GM18505 (cell line): ENCODE results near the gene GRAMD4.

ENCODE experiments used
- ATAC-seq: cut with Tn5 transposase; IDR thresholded peaks from one replicate; pipeline ENCODE4 v1.9.1; 2021; ENCODE audit not compliant: unreplicated experiment
- POLR2A ChIP-seq: IDR thresholded peaks from 4 replicates; pipeline ENCODE4 v1.6.1; 2011; ENCODE audit warnings: borderline replicate concordance; ENCODE audit not compliant: insufficient read depth, insufficient read length; ENCODE audit errors: extremely low read depth

Gene GRAMD4

DNA sequence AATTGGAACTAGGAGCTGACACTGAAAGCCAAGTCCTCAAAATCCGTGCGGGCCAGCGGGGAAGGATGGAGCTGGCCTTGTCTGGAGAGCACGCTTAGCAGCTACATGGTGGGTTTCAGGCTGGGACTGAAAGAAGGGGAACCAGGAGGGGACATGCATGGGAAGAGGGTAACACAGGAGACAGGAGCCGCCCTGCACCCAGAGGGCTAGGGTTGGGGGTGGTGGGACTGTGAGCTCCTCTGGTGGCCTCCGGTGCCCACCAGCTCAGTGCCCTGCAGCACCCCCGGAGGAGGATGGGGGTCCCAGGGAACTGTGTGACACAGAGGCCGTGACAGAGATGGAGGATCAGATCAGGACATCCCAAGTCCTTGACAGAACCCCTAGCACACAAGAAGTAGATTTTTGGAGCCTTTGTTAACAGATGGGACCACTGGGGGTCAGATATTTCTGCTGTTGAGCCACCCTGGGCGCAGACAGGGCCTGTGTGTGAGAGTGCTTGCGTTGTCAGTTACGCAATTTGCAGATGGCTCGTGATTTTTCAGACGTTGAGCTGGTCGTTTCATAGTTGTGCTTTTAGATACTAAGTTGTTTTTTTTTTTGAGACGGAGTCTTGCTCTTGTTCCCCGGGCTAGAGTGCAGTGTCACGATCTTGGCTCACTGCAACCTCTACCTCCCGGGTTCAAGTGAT, 21.3 kb upstream of the GRAMD4 start:
- no peak for TF ChIP-seq POLR2A
- no peak for ATAC-seq

DNA sequence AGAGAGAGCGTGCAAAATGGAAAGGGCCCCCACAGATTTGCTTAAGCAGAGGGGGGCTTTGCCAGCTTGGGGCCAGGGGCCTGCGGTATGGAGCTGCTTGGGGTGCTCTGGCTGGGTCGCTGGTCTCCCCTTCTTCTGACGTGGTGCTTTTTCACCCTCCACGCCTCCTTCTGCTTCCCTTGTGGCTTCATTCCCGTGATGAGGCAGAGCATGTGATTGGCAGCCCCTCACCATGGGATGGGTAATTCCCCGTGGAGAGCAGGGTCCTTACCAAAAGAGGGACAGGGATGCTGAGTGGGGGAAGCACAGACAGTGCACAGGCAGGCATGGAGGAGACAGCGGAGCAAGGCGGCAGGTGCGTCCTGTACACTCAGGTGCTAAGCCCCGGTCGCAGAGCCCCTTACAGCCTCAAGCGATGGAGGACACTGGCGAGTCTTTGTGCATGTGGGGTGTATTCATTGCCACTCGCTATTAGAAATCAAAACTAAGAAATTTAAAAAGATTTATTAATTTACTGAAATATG, 19.9 kb upstream of the GRAMD4 start:
- no peak for ATAC-seq
- TF ChIP-seq POLR2A, result no peak

DNA sequence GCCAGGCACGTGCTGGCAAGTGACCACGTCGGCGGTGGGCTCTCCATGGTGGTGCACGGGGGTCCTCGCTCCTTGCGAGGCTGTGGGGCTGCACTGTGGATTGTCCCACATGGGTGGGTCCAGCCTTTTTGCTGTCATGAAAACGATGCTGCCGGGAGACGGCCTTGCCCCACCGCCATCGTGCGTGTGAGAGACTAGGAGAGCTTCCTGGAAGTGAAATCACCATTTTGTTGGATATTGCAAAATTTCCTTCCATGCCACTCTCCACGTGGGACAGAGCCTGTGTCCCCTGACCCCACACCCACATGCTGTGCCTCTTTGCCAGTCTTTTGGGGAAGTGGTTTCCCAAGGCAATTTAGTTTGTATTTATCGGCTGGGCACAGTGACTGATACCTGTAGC, 18.2 kb upstream of the GRAMD4 start:
- no peak for ATAC-seq
- no peak for TF ChIP-seq POLR2A

DNA sequence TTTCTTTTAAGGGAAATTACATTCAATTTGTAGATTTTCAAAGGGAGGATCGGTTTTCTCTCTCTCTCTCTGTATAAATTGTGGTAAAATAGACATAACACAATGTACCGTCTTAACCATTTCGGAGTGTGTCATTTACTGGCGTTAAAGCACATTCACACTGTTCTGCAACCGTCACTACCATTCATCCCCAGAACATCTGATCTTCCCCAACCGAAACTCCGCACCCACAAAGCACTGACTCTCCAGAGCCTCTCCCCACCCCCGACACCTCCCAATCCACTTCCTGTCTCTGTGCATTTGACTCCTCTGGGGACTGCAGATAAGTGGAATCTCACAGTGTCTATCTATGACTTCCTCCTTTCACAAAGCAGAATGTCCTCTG, 15.9 kb upstream of the GRAMD4 start:
- ATAC-seq, result no peak
- no peak for TF ChIP-seq POLR2A

DNA sequence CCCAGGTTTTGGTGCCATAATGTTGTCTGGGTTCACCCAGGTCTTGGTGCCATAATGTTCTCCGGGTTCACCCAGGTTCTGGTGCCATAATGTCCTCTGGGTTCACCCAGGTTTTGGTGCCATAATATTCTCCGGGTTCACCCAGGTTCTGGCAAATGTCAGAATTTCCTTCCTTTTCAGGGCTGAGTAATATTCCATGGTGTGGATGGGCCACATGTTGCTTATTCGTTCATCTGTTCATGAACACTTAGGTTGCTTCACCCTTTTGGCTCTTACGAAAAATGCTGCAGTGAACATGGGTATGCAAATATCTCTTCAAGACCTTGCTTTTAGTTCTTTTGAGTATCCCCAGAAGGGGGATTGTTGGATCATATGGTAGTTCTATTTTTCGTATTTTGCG, 15.1 kb upstream of the GRAMD4 start:
- no peak for ATAC-seq
- no peak for TF ChIP-seq POLR2A

DNA sequence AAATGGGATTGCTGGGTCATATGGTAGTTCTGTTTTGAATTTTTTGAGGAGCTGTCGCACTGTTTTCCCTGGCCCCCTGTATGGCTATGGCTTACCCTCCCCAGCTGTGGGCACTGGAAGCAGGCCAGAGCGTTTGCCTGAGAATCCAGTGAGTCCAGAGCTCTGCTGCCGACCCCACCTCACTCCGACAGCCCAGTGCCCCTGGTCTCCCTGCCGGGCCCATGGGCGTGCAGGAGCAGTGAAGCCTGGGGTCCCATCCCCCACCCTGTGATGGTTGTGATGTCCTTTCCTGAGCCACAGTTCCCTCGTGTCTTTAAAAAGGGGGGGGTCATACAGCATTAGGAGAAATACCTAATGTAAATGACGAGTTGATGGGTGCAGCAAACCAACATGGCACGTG, 13.3 kb upstream of the GRAMD4 start:
- ATAC-seq, result no peak
- no peak for TF ChIP-seq POLR2A

DNA sequence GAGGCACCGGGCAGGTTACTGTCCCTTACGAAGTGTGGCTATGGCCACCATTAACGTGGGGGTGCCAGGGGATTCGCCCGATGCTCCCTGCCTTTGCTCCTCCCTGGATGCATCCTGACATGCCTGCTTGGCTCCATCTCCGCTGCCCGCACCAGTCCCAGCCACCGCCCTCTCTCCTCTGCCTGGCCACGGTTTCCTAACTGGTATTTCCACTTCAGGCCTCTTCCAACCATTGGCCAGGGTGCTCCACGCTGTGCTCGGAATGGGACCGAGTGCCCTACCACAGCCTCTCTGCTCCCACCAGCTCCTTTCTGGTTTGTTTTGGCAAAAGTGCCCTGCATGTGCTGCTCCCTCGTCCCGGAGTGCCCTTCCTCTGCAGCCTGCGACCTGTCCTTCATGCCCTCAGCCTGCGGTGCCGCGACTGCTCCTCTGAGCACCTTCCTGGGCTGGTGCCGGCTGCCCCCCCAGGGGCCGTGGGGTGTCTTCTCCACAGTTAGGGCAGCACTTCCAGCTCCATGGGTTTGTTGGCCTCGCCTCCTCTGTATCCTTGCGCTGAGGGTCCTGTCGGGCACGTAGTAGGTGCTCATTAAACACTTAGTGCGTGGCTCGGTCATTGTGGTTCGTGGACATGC, 12.6 kb upstream of the GRAMD4 start:
- no peak for ATAC-seq
- no peak for TF ChIP-seq POLR2A

DNA sequence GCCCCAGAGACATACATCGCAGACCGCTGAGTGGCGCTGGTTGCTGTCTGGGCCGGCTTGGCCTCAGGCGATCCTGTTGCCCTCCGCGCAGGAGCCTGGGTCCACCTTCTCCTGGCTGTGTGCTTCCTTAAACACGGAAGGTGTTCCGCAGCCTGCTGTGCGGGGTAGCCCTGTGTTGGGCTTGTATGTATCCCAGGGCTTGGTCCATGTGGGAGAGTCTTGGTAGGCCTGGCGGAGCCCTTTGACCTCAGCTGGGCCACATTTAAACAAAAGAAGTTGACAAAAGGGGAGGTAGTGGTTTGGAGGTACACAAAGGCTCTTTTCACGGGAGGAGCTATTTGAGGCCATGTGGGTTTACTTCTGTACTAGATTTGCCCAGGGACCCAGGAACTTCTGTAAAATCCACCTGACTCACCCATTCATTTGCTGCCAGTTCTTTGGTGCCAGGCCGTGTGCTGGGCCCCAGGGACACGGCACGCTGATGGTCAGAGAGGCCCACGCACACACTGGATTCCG, 11.0 kb upstream of the GRAMD4 start:
- TF ChIP-seq POLR2A, result no peak
- ATAC-seq, result no peak

DNA sequence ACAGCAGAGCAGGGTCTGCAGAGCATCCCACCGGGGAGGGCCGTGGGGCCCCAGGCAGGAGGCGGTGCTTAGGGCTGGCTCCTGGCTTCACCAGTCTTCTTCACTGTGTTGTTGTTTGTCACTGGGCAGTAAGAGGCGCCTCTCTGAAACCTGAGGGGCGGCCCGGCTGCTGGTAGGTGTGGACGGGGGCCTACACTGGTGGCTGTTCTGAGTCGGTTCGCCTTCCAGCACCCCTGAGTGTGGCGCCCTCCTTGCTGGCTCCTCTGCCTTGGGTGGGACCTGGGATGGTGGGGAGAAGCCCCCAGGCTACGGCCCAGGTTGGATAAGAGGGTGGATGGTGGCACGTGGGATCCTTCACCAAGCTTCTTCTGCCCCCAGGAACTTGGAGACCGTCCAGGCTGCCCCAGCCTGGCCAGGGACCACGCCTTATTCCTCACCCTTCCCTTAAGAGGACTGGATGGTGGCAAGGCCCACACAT, 10.4 kb upstream of the GRAMD4 start:
- ATAC-seq, result no peak
- TF ChIP-seq POLR2A, result no peak

DNA sequence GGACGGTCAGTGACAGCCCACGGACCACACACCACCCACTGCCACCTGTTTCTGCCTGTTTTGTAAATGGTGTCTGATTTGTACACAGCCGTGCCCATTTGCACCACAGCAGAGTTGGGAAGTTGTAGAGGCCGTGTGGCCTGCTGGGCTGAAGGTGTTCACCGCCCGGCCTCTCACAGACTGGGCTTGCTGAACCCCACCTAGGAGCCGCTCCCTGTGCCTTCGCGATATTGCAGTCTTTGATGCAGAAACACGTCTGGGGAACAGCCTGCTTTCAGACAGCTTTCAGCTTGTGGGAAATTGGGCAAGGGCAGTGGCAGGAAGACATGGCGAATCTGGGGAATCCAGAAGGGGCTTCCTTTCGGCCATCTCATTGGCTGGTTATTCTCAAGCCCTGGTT, 9.8 kb upstream of the GRAMD4 start:
- no peak for TF ChIP-seq POLR2A
- no peak for ATAC-seq

DNA sequence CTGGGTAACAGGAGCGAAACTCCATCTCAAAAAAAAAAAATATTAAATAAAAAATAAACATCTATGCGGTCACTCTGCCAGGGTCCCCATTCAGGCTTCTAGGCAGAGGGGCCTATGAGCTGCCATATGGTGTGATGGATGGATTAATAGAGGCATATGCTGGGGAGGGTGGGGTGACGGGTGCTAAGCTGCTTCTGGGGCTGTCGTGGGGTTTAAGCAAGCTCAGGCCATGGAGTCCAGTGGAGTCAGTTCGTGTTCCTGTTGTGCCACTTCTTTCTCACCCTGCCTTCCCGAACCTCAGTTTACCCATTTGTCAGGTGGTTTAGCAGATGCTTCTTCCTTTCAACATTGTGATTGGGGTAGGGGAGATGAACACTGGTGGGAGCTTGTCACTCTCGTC, 9.0 kb upstream of the GRAMD4 start:
- TF ChIP-seq POLR2A, result no peak

DNA sequence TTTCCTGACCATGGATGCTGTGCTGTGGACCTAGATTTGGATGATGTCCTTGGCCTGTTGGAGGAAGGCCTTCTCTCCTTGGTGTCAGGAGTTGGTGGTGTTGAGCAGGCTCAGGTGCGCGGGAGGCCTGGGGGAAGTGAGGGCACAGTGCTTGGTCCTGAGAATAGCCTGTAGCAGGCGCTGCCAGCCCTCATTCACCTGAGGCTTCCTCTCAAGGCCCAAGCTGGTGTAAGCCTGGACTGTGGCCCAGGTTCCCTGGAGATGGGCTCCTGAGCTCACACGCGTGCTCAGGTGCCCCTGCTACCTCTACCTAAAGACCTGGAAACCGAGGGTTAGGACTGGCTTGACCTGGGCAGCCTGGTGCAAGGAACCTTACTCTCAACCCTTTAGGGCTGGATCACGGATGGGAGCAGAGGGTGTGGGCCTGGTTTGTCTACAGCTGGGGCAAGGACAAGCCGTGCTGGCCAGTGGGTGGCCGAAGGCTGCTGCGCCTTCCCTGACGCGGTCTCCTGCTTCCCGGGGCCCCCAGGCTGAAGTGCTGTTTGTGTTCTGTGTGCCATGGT, 7.8 kb upstream of the GRAMD4 start:
- TF ChIP-seq POLR2A, result no peak
- no peak for ATAC-seq

More for the DNA sequence above, 9.0 kb upstream of the GRAMD4 start:
- no peak for ATAC-seq

DNA sequence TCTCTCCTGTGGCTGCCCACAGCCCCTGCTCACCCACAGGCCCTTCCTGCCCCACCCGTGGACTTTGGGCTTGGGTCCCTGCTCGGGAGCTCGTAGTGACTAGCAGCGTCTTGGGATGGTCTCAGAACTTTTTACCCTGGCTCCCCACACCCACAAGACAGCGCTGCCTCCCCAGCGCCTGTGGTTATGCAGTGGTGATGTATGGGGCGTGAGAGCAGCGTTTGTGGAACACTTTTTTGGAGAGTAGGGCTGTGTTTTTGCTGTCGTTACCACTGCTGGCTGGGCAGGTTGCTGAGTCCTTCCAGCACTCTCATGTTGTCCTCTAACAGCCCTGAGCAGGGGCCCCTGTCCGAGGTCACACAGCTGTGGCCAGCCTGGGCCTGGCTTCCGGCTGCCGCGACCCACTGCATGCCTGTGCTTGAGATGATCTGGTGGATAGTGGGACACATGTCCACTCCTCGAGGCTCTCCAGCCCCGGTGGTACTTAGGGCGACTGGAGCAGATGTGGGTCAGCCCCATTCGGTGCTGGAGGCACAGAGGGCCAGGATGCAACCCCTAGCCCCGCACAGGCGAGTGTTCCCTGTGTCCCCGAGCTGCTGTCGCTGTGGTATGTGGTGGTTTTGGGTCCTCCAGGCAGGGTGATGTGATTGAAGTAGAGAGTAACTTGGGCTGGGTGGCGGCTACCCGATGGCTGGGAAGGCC, 7.1 kb upstream of the GRAMD4 start:
- ATAC-seq, result no peak

More for the DNA sequence above, 7.1 kb upstream of the GRAMD4 start:
- no peak for TF ChIP-seq POLR2A
